Esophagus squamous epithelium (tissue), 5 donors: ENCODE results near the gene FLYWCH1. TPM values are rescaled to one million over a fixed set of nuclear protein-coding genes. Genes with fewer than 3 reads are reported as not detected.

ENCODE experiments used
- DNase-seq: peaks from one replicate; lab custom pipeline; 2025; lab: John Stamatoyannopoulos, UW
- H3K27ac ChIP-seq, 4 donors: fragments of 200-600 bp; sonication (generic); one replicate each; pipeline ENCODE4 v1.5.1; 2016 to 2019; ENCODE audit warnings: mild to moderate bottlenecking in 1 of 4
- H3K27me3 ChIP-seq, 4 donors: fragments of 200-600 bp; sonication (generic); 1 replicate in 3 of 4; 2 replicates in 1 of 4; pipeline versions ENCODE4 v1.5.1 to v1.6.0; 2017 to 2021; ENCODE audit warnings: antibody characterized with exemption in 1 of 4
- H3K36me3 ChIP-seq, 3 donors: fragments of 200-600 bp; sonication (generic); one replicate each; pipeline ENCODE4 v1.5.1; 2016 to 2019
- H3K4me1 ChIP-seq, 3 donors: fragments of 200-600 bp; sonication (generic); one replicate each; pipeline ENCODE4 v1.5.1; 2017 to 2019
- H3K4me3 ChIP-seq, 4 donors: fragments of 200-600 bp; sonication (generic); 1 replicate in 3 of 4; 2 replicates in 1 of 4; pipeline ENCODE4 v1.5.1; 2016 to 2019; ENCODE audit warnings: mild to moderate bottlenecking in 2 of 4, moderate library complexity in 1 of 4
- H3K9me3 ChIP-seq, 3 donors: fragments of 200-600 bp; sonication (generic); one replicate each; pipeline ENCODE4 v1.5.1; 2016 to 2019
- CTCF ChIP-seq, 6 experiments: fragments of 450-650 bp in 4 of 6; fragments of 200-600 bp in 2 of 6; sonication (generic) in 2 of 6; IDR thresholded peaks; one replicate each; pipeline ENCODE4 v1.5.1; 2016 to 2019; ENCODE audit warnings: antibody characterized with exemption in 6 of 6, mild to moderate bottlenecking in 4 of 6, moderate library complexity in 4 of 6
- POLR2A ChIP-seq, 4 donors: fragments of 450-650 bp; IDR thresholded peaks; one replicate each; pipeline ENCODE4 v1.6.1; 2017; ENCODE audit warnings: antibody characterized with exemption in 4 of 4, mild to moderate bottlenecking in 4 of 4, moderate library complexity in 3 of 4
- WGBS, 2 donors: methylation state at CpG; one replicate each; pipeline ENCODE4 v1.1.5; 2018; 5-methylcytosine and 5-hydroxymethylcytosine counted together
- intact Hi-C: fragments of 100-400 bp; cut with DNase I; formaldehyde crosslinking; loops from one replicate; pipeline ENCODE4 v1.15.0; 2022
- total RNA-seq, 4 donors: library from RNA; depleted of rRNA; stranded (reverse); fragments of >200 nt; gene quantifications; one replicate each; pipeline ENCODE4 v1.1.0, GENCODE V29; 2016
- donor health status: DM: yes; HTN: yes; CAD: no.

FLYWCH1 gene
- total RNA-seq, 4 donors from 2014 or later, result 25.4 to 52.1 (median 27.1) TPM

- Histone ChIP-seq H3K9me3 (no peaks in the 10 kb centered on the region), H3K27ac (no peak overlapping the region), H3K4me1 (no peaks in the 10 kb centered on the region), H3K4me3 (no peak overlapping the region), H3K36me3 (peaks cover 43 to 92% (median 58%) of the 10 kb centered on the region in 3 donors), H3K27me3 (no peaks in the 10 kb centered on the region)
- intact Hi-C loops, result no loop called here
- TF ChIP-seq POLR2A (IDR thresholded peaks at IDR 0.05) (no peak), CTCF (IDR thresholded peaks at IDR 0.05) (no peak)
- DNase-seq, result no peak
- WGBS, 2 donors, result 71 to 91% methylated on average over 2 to 8 of the region's 22 CpGs
These were observed 22.0 kb downstream of the FLYWCH1 start for GRCh38 chr16:2933701-2934100.

GRCh38 chr16:2934450-2934849 lies 22.7 kb downstream of the FLYWCH1 start:
- Histone ChIP-seq H3K27ac (no peak overlapping the region), H3K4me1 (no peaks in the 10 kb centered on the region), H3K4me3 (no peak overlapping the region), H3K36me3 (peaks cover 43 to 94% (median 63%) of the 10 kb centered on the region in 3 donors), H3K9me3 (no peaks in the 10 kb centered on the region), H3K27me3 (no peaks in the 10 kb centered on the region)
- DNase-seq, result no peak
- TF ChIP-seq CTCF (IDR thresholded peaks at IDR 0.05), result no peak
- no peak for TF ChIP-seq POLR2A (IDR thresholded peaks at IDR 0.05)
- intact Hi-C loops, result no loop called here
- WGBS, 2 donors, result 84 to 88% methylated on average over 15 of the region's 15 CpGs

- Histone ChIP-seq H3K4me1 (no peaks in the 10 kb centered on the region), H3K4me3 (no peak overlapping the region), H3K27ac (no peak overlapping the region), H3K9me3 (no peaks in the 10 kb centered on the region), H3K36me3 (peaks cover 46 to 94% (median 59%) of the 10 kb centered on the region in 3 donors), H3K27me3 (no peaks in the 10 kb centered on the region)
- DNase-seq, result no peak
- intact Hi-C loops, result no loop called here
- 60 to 85% methylated on average over 1 to 5 of the region's 22 CpGs for WGBS, 2 donors
- no peak for TF ChIP-seq POLR2A (IDR thresholded peaks at IDR 0.05)
- no peak for TF ChIP-seq CTCF (IDR thresholded peaks at IDR 0.05)
These were observed 24.8 kb downstream of the FLYWCH1 start for GRCh38 chr16:2936436-2937011.

GRCh38 chr16:2937170-2937569 lies 25.4 kb downstream of the FLYWCH1 start:
- peaks cover 46 to 97% (median 59%) of the 10 kb centered on the region in 3 donors for H3K36me3 ChIP-seq
- no peak overlapping the region for H3K27ac ChIP-seq
- no peak for DNase-seq
- intact Hi-C loops, result no loop called here
- no peak for TF ChIP-seq POLR2A (IDR thresholded peaks at IDR 0.05)
- no peak for TF ChIP-seq CTCF (IDR thresholded peaks at IDR 0.05)
- no peaks in the 10 kb centered on the region for H3K9me3 ChIP-seq
- H3K27me3 ChIP-seq, result no peaks in the 10 kb centered on the region
- no CpG with 5 or more reads among the region's 24 CpGs for WGBS, 2 donors
- H3K4me1 ChIP-seq, result no peaks in the 10 kb centered on the region
- H3K4me3 ChIP-seq, result no peak overlapping the region

- Histone ChIP-seq H3K4me1 (no peaks in the 10 kb centered on the region), H3K27me3 (no peaks in the 10 kb centered on the region), H3K9me3 (no peaks in the 10 kb centered on the region), H3K4me3 (no peak overlapping the region), H3K27ac (no peak overlapping the region), H3K36me3 (peaks cover 45 to 98% (median 61%) of the 10 kb centered on the region in 3 donors)
- TF ChIP-seq CTCF (IDR thresholded peaks at IDR 0.05) (no peak), POLR2A (IDR thresholded peaks at IDR 0.05) (no peak)
- intact Hi-C loops, result no loop called here
- DNase-seq, result no peak
- WGBS, 2 donors, result 94 to 95% methylated on average over 3 of the region's 12 CpGs
These were observed 26.5 kb downstream of the FLYWCH1 start for GRCh38 chr16:2938206-2938605.
